Inferior parietal cortex (tissue), 1 donor: ENCODE data around the gene OR2T6.
"Not testable (repeated sequence)": the region's sequence is repeated elsewhere in the genome, so short reads cannot be mapped to it uniquely, and the experiment has no call there.

ENCODE experiments used
- DNase-seq: peaks from one replicate; pipeline ENCODE4 v3.0.0-alpha.2; 2016; ENCODE audit errors: extremely low spot score

Gene OR2T6

DNA sequence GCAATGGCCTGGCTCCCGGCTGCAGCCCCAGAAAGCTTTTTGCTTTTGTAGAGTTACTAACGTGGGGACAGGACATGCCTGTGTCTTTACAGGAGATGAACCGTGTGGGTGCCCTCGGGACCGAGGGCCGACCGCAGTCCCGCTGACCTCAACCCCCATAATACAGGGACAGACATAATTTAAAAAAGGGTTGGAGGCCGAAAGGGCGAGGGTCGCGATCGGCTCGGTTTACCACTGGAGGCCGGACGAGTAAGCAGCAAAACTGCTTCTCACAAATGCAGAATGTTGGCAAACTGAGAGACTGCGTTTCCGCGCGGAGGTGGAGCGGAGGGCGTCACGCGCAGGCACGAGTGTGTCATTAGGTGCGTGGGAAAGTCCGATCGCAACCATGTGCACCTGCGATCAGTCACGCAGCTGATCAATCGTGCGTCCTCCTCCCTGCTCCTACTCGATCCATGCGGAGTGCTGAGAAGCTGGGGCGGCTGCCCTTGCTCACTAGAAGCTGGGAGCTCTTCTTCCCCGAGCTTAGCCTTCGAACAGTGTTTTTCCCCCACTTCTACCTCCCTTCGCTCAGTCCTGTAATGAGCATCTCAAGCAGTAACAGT, 58.4 kb downstream of the OR2T6 start:
- DNase-seq, result not testable (repeated sequence)

DNA sequence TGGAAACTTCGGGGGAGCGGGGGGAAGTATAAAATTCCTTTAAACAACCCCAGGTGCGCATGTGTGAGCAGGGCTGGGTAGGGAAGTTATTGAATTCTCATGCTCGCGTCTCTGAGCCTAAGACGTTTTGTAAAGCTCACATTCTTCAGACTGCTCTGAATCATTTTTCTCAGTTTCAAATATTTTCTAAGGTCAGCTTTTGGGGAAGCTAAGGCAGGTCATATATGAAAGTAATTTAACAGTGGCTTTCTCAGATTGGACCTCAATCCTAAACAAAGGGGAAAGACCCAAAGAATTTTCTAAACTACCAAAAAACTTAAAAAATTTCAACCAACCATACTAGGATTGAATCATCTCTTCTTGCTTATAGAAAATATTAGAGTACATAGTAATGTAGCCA, 59.4 kb downstream of the OR2T6 start:
- not testable (repeated sequence) for DNase-seq

- not testable (repeated sequence) for DNase-seq
Measured at GRCh38 chr1:248436303-248436702, 60.8 kb downstream of the OR2T6 start.

- not testable (repeated sequence) for DNase-seq
Measured at GRCh38 chr1:248438668-248439067, 63.1 kb downstream of the OR2T6 start.

DNA sequence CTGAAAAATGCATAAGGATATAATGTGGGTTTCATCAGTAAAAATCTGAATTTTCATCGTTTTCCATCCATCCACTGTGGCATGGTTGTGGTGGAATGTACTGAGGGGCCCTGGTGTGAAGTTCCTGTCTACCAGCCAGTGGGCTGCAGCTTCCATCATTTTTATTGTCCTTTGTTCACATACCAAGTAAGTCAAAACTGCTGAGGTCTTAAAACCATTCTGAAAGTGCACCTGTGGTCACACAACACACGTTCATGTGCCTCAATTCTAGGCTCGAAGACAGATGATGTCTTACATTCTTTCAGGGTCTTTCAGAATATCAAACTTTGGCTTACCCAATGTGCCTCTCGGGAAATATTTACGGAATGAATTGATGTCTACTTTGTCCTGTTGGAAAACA, 63.7 kb downstream of the OR2T6 start:
- not testable (repeated sequence) for DNase-seq
